K562 (cell line): ENCODE data around the gene ZBTB49. TPM values are rescaled to one million over a fixed set of nuclear protein-coding genes. Genes with fewer than 3 reads are reported as not detected.

ENCODE experiments used
- ELF4 ChIP-seq: fragments of 450-650 bp; formaldehyde crosslinking; IDR thresholded peaks from 2 replicates; pipeline ENCODE4 v1.4.0; 2022; ENCODE audit warnings: missing genetic modification characterization
- EP400 ChIP-seq: fragments of 450-650 bp; IDR thresholded peaks from 2 replicates; pipeline ENCODE4 v1.6.1; 2017; ENCODE audit warnings: antibody characterized with exemption, mild to moderate bottlenecking, moderate library complexity
- FOS ChIP-seq: IDR thresholded peaks from 3 replicates; pipeline ENCODE4 v1.6.1; 2011; ENCODE audit not compliant: insufficient read length; ENCODE audit errors: extremely low read depth
- KAT8 ChIP-seq: fragments of 450-650 bp; IDR thresholded peaks from 2 replicates; pipeline ENCODE4 v1.6.1; 2016; ENCODE audit warnings: low read depth, mild to moderate bottlenecking
- NCOA4 ChIP-seq: fragments of 450-650 bp; IDR thresholded peaks from 2 replicates; pipeline ENCODE4 v1.6.1; 2018; ENCODE audit warnings: mild to moderate bottlenecking; ENCODE audit not compliant: partially characterized antibody
- OTX1 ChIP-seq: fragments of 450-650 bp; formaldehyde crosslinking; IDR thresholded peaks from 2 replicates; pipeline ENCODE4 v1.4.0; 2022; ENCODE audit warnings: mild to moderate bottlenecking
- POLR2AphosphoS2 ChIP-seq: IDR thresholded peaks from 2 replicates; pipeline ENCODE4 v1.6.1; 2012; ENCODE audit warnings: low read length, improper control_type of control experiment
- PTTG1 ChIP-seq: fragments of 450-650 bp; IDR thresholded peaks from 2 replicates; pipeline ENCODE4 v1.6.1; 2016; ENCODE audit warnings: low read depth, mild to moderate bottlenecking, missing genetic modification characterization, missing compliant biosample characterization
- SRSF3 ChIP-seq: fragments of 200-400 bp; formaldehyde crosslinking; IDR thresholded peaks from 2 replicates; pipeline ENCODE4 v1.6.1; 2016; ENCODE audit warnings: mild to moderate bottlenecking, low read length, moderate library complexity; ENCODE audit not compliant: insufficient read depth
- TAF15 ChIP-seq: fragments of 200-400 bp; formaldehyde crosslinking; IDR thresholded peaks from 2 replicates; pipeline ENCODE4 v1.6.1; 2017; ENCODE audit warnings: mild to moderate bottlenecking, low read depth, low read length, moderate library complexity
- TBP ChIP-seq: optimal IDR thresholded peaks from 2 replicates; pipeline ENCODE3; 2011; ENCODE audit warnings: low read depth, low read length, improper control_type of control experiment
- TOE1 ChIP-seq, 2 experiments: fragments of 450-650 bp in 1 of 2; sonication (generic) in 1 of 2; formaldehyde crosslinking in 1 of 2; IDR thresholded peaks; 2 replicates each; pipeline versions ENCODE4 v1.7.1 to v1.8.0; 2016 to 2022; ENCODE audit warnings: borderline replicate concordance in 2 of 2, mild to moderate bottlenecking in 2 of 2, antibody characterized with exemption in 1 of 2, inconsistent platforms in 1 of 2, low read depth in 1 of 2, missing genetic modification reagents in 1 of 2, moderate library complexity in 1 of 2
- U2AF1 ChIP-seq: fragments of 200-400 bp; formaldehyde crosslinking; optimal IDR thresholded peaks from 2 replicates; pipeline ENCODE3; 2017; ENCODE audit warnings: mild to moderate bottlenecking, low read depth, low read length, moderate library complexity
- UBTF ChIP-seq, 2 experiments: IDR thresholded peaks; 2 replicates each; pipeline ENCODE4 v1.6.1; 2012; ENCODE audit warnings: improper control_type of control experiment in 2 of 2, low read depth in 2 of 2, low read length in 2 of 2, borderline replicate concordance in 1 of 2
- XRCC3 ChIP-seq: fragments of 450-650 bp; IDR thresholded peaks from 2 replicates; pipeline ENCODE4 v1.6.1; 2017; ENCODE audit warnings: mild to moderate bottlenecking, moderate library complexity
- YY1 ChIP-seq, 3 experiments: IDR thresholded peaks; 2 replicates each; pipeline ENCODE4 v1.6.1; 2011; ENCODE audit warnings: low read length in 2 of 3, mild to moderate bottlenecking in 2 of 3, moderate library complexity in 2 of 3, borderline replicate concordance in 1 of 3, control low read depth in 1 of 3, low read depth in 1 of 3; ENCODE audit not compliant: insufficient read depth in 3 of 3, insufficient replicate concordance in 2 of 3, control insufficient read depth in 1 of 3, insufficient read length in 1 of 3; ENCODE audit errors: extremely low read depth in 1 of 3
- ZEB2 ChIP-seq: fragments of 450-650 bp; IDR thresholded peaks from 2 replicates; pipeline ENCODE4 v1.6.1; 2016
- ZFP36 ChIP-seq: fragments of 150-350 bp; IDR thresholded peaks from 2 replicates; pipeline ENCODE4 v1.6.1; 2018; ENCODE audit warnings: low read length, low read depth; ENCODE audit not compliant: partially characterized antibody
- ZNF668 ChIP-seq: fragments of 250-450 bp; sonication (Bioruptor Pico); IDR thresholded peaks from 2 replicates; pipeline ENCODE4 v1.8.0; 2022; ENCODE audit warnings: mild to moderate bottlenecking, inconsistent platforms
- ZNF79 ChIP-seq: fragments of 250-450 bp; sonication (Bioruptor Pico); IDR thresholded peaks from 2 replicates; pipeline ENCODE4 v1.4.0; 2020; ENCODE audit warnings: low read depth, mild to moderate bottlenecking, moderate library complexity
- polyA plus RNA-seq, 8 experiments: library from polyadenylated mRNA; depleted of rRNA in 4 of 8; stranded (reverse) in 5 of 8; unstranded in 3 of 8; fragments of >200 nt; fragmentation: Nextera tagmentation in 2 of 8; fragmentation: Illumina TruSeq in 1 of 8; extraction: Ambion mirVana in 2 of 8; extraction: Trizol in 1 of 8; gene quantifications; 2 replicates each; pipeline versions ENCODE4 v1.2.1 to v1.2.3, GENCODE V29; 2011 to 2014; ENCODE audit warnings: inconsistent platforms in 1 of 8, missing spikeins in 1 of 8
- total RNA-seq, 7 experiments: library from RNA; depleted of rRNA in 6 of 7; stranded (reverse); fragments of >200 nt in 6 of 7; fragmentation: Illumina TruSeq in 2 of 7; extraction: Trizol in 2 of 7; gene quantifications; 2 replicates each; pipeline versions ENCODE4 v1.2.1 to v1.2.3, GENCODE V29; 2011 to 2021; ENCODE audit warnings: low replicate concordance in 1 of 7
- TF ChIP-seq, protein P1 (sequence below): fragments of 250-450 bp; sonication (Bioruptor Pico); IDR thresholded peaks from 2 replicates; pipeline ENCODE4 v1.8.0; 2022; ENCODE audit warnings: inconsistent platforms
- TF ChIP-seq, protein P2 (sequence below), 2 experiments: IDR thresholded peaks in 1 of 2; conservative IDR thresholded peaks in 1 of 2; 2 replicates each; pipeline ENCODE4 v1.6.1; 2016; ENCODE audit warnings: low read depth in 2 of 2, mild to moderate bottlenecking in 1 of 2, missing compliant biosample characterization in 1 of 2, missing genetic modification characterization in 1 of 2, moderate library complexity in 1 of 2

The ZBTB49 gene
- total and polyA plus RNA-seq, 9 of the 15 experiments (the other 6 are each of a cell fraction or from before 2014, with no cell fraction given) = 0.49 to 8.0 (median 4.2) TPM

- TF ChIP-seq, protein P1, sequence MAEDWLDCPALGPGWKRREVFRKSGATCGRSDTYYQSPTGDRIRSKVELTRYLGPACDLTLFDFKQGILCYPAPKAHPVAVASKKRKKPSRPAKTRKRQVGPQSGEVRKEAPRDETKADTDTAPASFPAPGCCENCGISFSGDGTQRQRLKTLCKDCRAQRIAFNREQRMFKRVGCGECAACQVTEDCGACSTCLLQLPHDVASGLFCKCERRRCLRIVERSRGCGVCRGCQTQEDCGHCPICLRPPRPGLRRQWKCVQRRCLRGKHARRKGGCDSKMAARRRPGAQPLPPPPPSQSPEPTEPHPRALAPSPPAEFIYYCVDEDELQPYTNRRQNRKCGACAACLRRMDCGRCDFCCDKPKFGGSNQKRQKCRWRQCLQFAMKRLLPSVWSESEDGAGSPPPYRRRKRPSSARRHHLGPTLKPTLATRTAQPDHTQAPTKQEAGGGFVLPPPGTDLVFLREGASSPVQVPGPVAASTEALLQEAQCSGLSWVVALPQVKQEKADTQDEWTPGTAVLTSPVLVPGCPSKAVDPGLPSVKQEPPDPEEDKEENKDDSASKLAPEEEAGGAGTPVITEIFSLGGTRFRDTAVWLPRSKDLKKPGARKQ = no peak
- TF ChIP-seq ZNF79 (CRISPR knock-in tag) = no peak
- TF ChIP-seq ZFP36 = no peak
- TF ChIP-seq TAF15 = no peak
- TF ChIP-seq YY1 (IDR thresholded peaks at IDR 0.05; ENCODE audit: borderline replicate concordance in 1 of 3, control insufficient read depth in 1 of 3, extremely low read depth in 1 of 3, insufficient read depth in 3 of 3, insufficient read length in 1 of 3, insufficient replicate concordance in 2 of 3, low read depth in 1 of 3, low read length in 2 of 3) = no peak
- no peak for TF ChIP-seq ELF4 (CRISPR knock-in tag)
- no peak for TF ChIP-seq XRCC3
- TF ChIP-seq FOS = no peak
- no peak for TF ChIP-seq POLR2AphosphoS2
- TF ChIP-seq KAT8 = no peak
- TF ChIP-seq NCOA4 = no peak
- no peak for TF ChIP-seq U2AF1
- TF ChIP-seq TOE1 (IDR thresholded peaks at IDR 0.05; ENCODE audit: borderline replicate concordance) = no peak
- no peak for TF ChIP-seq TOE1 (CRISPR knock-in tag; IDR thresholded peaks at IDR 0.05; ENCODE audit: borderline replicate concordance, low read depth)
- no peak for TF ChIP-seq PTTG1 (tag)
- peak; percentile 64 for TF ChIP-seq EP400
- no peak for TF ChIP-seq OTX1 (CRISPR knock-in tag)
- TF ChIP-seq, protein P2, sequence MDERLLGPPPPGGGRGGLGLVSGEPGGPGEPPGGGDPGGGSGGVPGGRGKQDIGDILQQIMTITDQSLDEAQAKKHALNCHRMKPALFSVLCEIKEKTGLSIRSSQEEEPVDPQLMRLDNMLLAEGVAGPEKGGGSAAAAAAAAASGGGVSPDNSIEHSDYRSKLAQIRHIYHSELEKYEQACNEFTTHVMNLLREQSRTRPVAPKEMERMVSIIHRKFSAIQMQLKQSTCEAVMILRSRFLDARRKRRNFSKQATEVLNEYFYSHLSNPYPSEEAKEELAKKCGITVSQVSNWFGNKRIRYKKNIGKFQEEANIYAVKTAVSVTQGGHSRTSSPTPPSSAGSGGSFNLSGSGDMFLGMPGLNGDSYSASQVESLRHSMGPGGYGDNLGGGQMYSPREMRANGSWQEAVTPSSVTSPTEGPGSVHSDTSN (CRISPR knock-in tag; IDR thresholded peaks at IDR 0.05; ENCODE audit: low read depth) = no peak
- TF ChIP-seq, protein P2 (tag; conservative IDR thresholded peaks at IDR 0.05; ENCODE audit: low read depth) = no peak
- no peak for TF ChIP-seq ZNF668
- peak; percentile 7 for TF ChIP-seq TBP
- TF ChIP-seq ZEB2 = no peak
- TF ChIP-seq UBTF (IDR thresholded peaks at IDR 0.05; ENCODE audit: borderline replicate concordance in 1 of 2, low read depth in 2 of 2, low read length in 2 of 2) = no peak
- TF ChIP-seq SRSF3 = no peak
Measured at GRCh38 chr4:4327652-4328121, 37.6 kb downstream of the ZBTB49 start (continued).
